T-helper 1 cell treated with Interleukin-12 subunit alpha and Interleukin-12 subunit beta and Interleukin-4 antibody, amounts not matched to agents 30 ng/mL and 1 ng/mL, for 36 hours (primary cell): ENCODE measurements around the gene TRIM22. TPM values are rescaled to one million over a fixed set of nuclear protein-coding genes. Genes with fewer than 3 reads are reported as not detected.

ENCODE experiments used
- intact Hi-C: fragments of 100-400 bp; cut with micrococcal nuclease; formaldehyde crosslinking; loops from one replicate; pipeline ENCODE4 v1.15.1; 2024
- total RNA-seq: library from RNA; stranded (reverse); gene quantifications from 2 replicates; pipeline ENCODE4 v1.2.3, GENCODE V29; 2022

TRIM22 gene
- total RNA-seq, 1 donor from 2014 or later = 280 TPM

DNA sequence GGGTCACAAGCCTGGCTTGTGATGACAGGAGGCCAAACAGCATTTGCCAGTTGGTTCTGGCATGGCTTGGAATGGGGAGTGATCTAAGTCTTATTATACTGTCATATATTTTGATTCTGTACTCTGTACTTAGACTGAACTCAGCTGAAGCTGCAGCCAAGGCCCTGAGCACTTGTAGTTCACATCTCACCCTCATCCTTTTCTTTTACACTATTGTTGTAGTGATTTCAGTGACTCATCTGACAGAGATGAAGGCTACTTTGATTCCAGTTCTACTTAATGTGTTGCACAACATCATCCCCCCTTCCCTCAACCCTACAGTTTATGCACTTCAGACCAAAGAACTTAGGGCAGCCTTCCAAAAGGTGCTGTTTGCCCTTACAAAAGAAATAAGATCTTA lies 47.5 kb downstream of the TRIM22 start:
- intact Hi-C loops = no loop called here

- intact Hi-C loops = no loop called here
Measured at GRCh38 chr11:5737670-5738392, 48.2 kb downstream of the TRIM22 start.

- intact Hi-C loops = no loop called here
Measured at GRCh38 chr11:5738431-5738830, 48.8 kb downstream of the TRIM22 start.

GRCh38 chr11:5746614-5747013 lies 57.0 kb downstream of the TRIM22 start:
- intact Hi-C loops = no loop called here

GRCh38 chr11:5749836-5750235 lies 60.2 kb downstream of the TRIM22 start:
- intact Hi-C loops = no loop called here

DNA sequence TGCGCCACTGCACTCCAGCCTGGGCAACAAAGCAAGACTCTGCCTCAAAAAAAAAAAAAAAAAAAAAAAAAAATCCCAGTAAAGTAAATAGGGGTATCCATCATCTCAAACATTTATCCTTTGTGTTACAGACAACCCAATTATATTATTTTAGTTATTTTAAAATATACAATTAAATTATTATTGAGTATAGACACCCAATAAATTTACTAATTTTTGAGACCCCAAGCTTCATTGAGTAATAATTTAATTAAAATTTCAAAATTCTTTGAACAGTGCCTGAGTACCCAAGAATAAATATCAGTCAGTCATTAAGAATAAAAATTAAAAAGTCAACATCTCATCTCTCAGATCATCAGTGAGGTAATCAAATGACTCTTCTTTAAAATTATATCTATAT lies 64.4 kb downstream of the TRIM22 start, which contains the start of gene OR52N4:
OR52N4 (plus strand) TSS at position 301 of the 400 bp plus-strand sequence. CDS start 498 bp downstream, outside the sequence.
- intact Hi-C loops = no loop called here

Other genes with a start within 250 kb of the TRIM22 start
- gene OR51I1, start 248.3 kb upstream of the TRIM22 start, total RNA-seq = not detected in 2 replicates
- not detected in 2 replicates for gene OR51I2, start 240.5 kb upstream of the TRIM22 start, total RNA-seq
- gene OR52D1, start 201.1 kb upstream of the TRIM22 start, total RNA-seq = not detected in 2 replicates
- gene UBQLN3, start 179.8 kb upstream of the TRIM22 start, total RNA-seq = 0.20 TPM in 1 of 2 replicates, not detected in the other
- gene UBQLNL, start 173.1 kb upstream of the TRIM22 start, total RNA-seq = 0.12 and 0.34 TPM in 2 replicates
- gene OR52H1, start 141.2 kb upstream of the TRIM22 start, total RNA-seq = 0.20 TPM in 1 of 2 replicates, not detected in the other
- gene OR52B6, start 108.9 kb upstream of the TRIM22 start, total RNA-seq = not detected in 2 replicates
- 0.07 and 0.10 TPM in 2 replicates for gene TRIM6, start 93.2 kb upstream of the TRIM22 start, total RNA-seq
- 9.7 and 9.8 TPM in 2 replicates for gene TRIM34, start 64.8 kb upstream of the TRIM22 start, total RNA-seq
- 22.1 and 24.0 TPM in 2 replicates for gene TRIM5, start 4.7 kb upstream of the TRIM22 start, total RNA-seq
- 0.17 and 0.37 TPM in 2 replicates for gene OR56B1, start 46.7 kb downstream of the TRIM22 start, total RNA-seq
- 1.1 and 1.9 TPM in 2 replicates for gene OR52N4, start 64.5 kb downstream of the TRIM22 start, total RNA-seq
- not detected in 2 replicates for gene OR52N5, start 93.6 kb downstream of the TRIM22 start, total RNA-seq
- gene OR52N1, start 101.5 kb downstream of the TRIM22 start, total RNA-seq = not detected in 2 replicates
- gene OR52N2, start 119.1 kb downstream of the TRIM22 start, total RNA-seq = not detected in 2 replicates
- gene OR52E6, start 152.1 kb downstream of the TRIM22 start, total RNA-seq = not detected in 2 replicates
- gene OR52E8, start 167.9 kb downstream of the TRIM22 start, total RNA-seq = not detected in 2 replicates
- gene OR52E4, start 190.8 kb downstream of the TRIM22 start, total RNA-seq = not detected in 2 replicates
- not detected in 2 replicates for gene OR52E5, start 203.4 kb downstream of the TRIM22 start, total RNA-seq